Fibroblast of peridontal ligament (primary cell): ENCODE results near the gene NOTCH4.
A peak's percentile ranks its signal among the peaks of the same experiment; 100 is the strongest.

ENCODE experiments used
- DNase-seq: peaks from one replicate; pipeline ENCODE4 v3.0.0-alpha.2; 2010; ENCODE audit errors: extremely low read depth

Gene NOTCH4

GRCh38 chr6:32166411-32167061 lies 57.3 kb downstream of the NOTCH4 start:
- DNase-seq, result no peak

DNA sequence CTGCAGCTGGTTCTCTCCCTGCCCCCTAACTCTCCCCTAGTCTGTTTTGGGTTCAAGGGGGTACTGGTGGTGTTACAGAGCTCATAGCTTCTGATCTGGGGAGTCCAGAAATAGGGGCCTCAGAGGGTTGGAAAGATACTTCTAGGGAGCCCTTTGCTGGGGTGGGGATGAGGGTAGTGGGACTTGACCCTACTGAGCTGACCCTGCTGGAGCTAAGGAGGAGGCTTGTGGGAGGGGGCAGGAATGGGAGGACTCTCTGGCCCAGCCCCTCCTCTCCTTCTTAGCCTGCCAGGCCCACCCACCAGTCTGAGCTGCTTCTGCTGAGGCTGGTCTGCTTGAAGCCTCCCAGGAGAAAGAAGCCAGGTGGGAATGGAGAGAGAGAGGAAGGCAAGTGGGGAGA lies 59.6 kb downstream of the NOTCH4 start, which contains the start of gene EGFL8:
Gene EGFL8 (plus strand): TSS at position 301 of the 400 bp plus-strand sequence. CDS start 1,571 bp downstream, outside the sequence.
- DNase-seq, result no peak

DNA sequence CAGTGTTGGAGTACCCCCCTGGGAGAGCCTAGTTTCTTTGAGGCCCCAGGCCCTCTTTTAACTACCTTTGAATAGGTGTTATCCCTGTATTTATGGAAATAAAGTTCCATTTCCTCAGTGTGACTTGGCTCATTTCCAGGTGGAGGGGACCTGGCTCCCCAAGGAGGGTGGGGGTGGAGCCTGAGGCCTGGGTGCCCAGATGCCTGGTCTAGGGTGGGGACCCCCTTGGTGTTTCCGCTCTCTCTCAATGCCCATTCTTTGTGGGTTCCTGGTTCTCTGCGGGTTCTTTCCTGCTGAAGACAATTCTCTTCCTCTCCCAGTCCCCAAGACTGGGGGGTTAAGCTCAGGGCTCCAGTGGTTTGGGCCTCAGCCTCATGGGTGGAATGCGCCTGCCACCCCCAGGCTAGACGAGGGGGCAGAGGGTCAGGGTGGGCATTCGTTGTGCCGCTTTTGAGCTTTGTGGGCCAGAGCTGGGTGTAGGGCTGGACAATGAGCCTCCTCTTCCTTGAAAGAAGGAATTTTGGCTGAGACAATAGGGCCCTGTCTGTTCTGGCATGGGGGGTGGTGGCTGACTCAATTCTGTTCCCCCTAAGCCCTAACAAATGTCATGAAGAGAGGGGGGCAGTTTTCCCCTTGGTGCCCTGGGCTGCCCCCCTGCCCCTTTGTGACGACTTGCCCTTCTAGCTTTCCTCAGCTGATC lies 60.2 kb downstream of the NOTCH4 start:
- DNase-seq, result no peak

GRCh38 chr6:32158052-32158451 lies 65.8 kb downstream of the NOTCH4 start:
- no peak for DNase-seq

DNA sequence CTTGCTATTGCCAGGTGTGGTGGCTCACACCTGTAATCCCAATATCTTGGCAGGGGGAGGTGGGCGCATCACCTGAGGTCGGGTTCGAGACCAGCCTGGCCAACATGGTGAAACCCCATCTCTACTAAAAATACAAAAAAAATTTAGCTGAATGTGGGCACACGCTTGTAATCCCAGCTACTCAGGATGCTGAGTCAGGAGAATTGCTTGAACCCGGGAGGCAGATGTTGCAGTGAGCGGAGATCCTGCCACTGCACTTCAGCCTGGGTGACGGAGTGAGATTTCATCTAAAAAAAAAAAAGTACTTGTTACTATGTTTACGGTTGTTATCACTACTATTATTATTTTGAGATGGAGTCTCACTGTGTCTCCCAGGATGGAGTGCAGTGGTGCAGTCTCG lies 67.0 kb downstream of the NOTCH4 start:
- DNase-seq, result no peak

DNA sequence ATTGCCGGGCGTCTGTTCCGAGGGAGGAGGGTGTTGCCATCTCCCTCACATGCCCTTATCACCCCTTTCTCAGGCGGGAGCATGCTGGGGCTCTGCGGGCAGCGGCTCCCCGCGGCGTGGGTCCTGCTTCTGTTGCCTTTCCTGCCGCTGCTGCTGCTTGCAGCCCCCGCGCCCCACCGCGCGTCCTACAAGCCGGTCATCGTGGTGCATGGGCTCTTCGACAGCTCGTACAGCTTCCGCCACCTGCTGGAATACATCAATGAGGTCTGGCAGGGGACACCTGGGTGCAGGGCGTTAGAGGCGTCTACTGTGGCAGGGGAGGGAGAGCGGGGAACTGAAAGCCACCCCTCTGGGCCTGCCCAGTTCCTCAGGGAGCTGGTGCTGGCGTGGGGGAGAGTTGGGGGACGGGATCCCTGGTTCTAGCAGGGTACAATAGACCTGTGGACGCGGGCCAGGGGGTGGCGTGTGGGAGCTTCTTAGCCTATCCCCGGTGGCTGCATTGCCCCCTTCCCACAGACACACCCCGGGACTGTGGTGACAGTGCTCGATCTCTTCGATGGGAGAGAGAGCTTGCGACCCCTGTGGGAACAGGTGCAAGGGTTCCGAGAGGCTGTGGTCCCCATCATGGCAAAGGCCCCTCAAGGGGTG lies 69.2 kb downstream of the NOTCH4 start:
- DNase-seq, result peak; percentile 64

DNA sequence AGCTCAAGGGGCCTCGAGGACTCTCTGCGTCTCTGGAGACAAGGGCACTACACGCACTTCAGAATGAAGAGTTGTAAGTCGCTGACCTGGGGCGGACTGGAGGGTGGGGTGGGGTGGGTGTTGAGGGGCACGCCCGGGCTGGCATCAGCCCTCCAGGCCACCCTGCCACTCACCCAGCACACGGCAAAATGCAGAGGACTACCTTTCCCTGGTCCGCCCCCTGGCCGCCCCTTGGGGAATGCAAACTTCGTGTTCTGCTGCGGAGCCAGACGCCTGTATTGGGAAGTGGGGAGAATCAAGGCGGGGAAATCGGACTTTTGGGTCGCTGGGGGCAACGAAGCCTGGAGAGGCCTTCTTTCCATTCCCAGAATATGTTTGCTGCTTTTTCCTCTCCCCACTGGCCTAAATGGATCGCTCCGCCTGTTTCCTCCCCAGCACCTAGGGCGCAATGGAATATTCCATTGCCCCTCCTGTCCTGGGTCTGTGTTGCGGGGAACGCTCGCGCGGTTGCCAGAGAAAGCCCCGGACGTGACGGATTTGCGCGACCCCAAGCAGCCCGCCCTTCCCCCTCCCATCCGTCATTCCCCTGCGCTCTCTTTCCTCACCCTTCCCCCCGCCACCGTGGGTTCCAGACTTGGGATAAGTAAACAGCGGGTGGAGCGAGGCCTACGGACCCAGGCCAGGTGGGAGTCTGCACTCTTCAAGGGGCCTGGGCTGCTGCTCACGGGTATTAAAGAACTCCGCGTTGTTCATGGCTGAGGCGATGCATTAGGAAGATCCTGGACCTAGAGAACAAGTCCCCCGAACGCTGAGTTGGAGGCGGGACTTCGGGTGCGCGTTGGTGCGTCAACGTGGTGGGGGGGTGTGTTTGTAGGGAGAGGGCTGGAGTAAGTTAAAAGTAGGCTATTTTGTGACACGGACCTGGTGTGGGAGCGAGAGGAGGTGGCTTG lies 70.0 kb downstream of the NOTCH4 start, which contains the start of gene PPT2:
Gene PPT2 (plus strand): TSS at position 578 of the 950 bp plus-strand sequence. CDS start 454 bp downstream, outside the sequence.
- DNase-seq, result peak; percentile 89

GRCh38 chr6:32152769-32153563 lies 70.9 kb downstream of the NOTCH4 start:
- peak; percentile 40 for DNase-seq

GRCh38 chr6:32151863-32152768 lies 71.8 kb downstream of the NOTCH4 start, which contains the start of gene PRRT1:
Gene PRRT1 (minus strand): TSS chr6:32151939. CDS start chr6:32151827, 112 bp downstream.
- peak; percentile 5 for DNase-seq

- DNase-seq, result peak; percentile 7
Observed at GRCh38 chr6:32151181-32151862, 72.5 kb downstream of the NOTCH4 start.

DNA sequence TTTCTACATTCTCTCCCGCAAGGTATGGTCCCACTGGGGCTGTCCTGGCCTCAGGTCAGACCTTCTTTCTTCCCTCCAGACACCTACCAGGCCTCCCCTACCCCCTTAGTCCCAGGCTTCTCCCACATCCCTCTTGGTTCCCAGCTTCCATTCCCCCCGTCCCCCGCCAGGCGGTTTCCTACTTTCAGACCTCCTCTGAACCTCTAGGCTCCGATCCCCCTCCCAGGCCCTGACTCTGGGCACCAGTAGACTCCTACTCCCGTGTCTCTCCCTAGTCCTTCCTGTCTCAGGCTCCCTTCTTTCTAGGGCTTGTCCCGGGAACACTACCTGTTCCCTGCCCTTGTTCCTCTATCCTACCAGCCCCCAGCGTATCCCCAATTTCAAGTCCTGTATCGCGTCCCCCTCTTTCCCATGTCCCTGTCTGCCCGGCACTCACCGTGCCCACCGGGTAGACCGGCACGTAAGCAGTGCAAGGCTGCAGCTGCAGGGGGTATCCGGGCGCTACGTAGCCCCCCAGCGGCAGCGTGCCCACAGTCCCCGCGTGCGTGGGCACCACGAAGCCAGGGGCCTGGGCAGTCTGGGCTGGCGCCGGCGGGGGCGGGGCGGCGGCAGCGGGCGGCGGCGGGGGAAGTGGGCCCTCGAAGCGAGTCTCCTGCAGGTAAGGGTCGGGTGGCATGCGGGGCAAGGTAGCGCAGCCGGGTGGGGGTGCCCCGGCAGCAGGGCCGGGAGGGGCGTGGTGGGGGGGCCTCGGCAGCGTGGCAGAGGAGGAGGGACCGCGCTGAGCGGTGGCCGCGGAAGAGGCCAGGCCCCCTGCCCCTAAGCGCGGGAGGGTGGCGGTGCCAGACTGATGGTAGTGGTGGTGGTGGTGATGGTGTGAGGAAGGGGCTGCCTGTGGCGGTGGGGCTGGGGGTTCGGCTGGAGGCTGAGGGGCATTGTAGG lies 73.7 kb downstream of the NOTCH4 start:
- no peak for DNase-seq

GRCh38 chr6:32149092-32149755 lies 74.6 kb downstream of the NOTCH4 start:
- no peak for DNase-seq

DNA sequence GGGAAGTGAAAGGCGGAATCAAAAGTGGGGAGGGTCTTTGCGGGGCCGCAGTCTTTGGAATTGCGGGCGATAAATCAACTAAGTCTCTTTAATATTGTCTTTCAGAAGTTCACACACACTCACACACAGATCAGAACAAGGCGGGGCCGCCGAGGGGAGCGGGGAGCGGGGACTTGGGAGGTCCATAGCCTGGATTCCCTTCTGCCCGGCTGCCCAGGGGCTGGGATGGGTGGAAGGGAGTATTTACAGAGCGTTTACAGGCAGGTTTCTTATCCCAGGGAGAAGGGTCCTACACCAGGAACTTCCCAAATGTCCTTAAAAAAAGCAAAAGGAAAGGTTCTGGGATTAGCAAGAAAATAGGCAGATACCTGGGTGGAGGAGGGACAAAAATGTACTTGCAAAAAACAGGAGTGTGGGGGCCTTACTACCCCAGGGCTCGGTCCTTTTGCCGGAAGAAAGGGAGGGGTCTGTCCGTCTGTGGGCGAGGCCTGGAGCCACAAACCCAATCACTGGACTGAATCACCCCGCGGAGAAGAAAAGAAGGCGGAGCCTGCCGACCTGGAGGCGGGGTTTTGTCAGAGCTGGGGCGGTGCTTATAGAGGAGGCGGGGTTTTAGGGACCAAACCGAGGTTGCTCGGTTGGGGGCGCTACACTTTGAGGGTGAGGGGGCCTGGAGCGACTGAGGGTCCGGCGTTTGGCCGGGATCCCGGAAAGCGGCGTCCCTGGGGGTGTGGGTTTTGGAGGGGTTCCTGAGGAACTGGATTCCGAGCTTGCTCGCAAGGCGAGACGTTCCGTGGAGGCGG lies 75.4 kb downstream of the NOTCH4 start:
- no peak for DNase-seq

DNA sequence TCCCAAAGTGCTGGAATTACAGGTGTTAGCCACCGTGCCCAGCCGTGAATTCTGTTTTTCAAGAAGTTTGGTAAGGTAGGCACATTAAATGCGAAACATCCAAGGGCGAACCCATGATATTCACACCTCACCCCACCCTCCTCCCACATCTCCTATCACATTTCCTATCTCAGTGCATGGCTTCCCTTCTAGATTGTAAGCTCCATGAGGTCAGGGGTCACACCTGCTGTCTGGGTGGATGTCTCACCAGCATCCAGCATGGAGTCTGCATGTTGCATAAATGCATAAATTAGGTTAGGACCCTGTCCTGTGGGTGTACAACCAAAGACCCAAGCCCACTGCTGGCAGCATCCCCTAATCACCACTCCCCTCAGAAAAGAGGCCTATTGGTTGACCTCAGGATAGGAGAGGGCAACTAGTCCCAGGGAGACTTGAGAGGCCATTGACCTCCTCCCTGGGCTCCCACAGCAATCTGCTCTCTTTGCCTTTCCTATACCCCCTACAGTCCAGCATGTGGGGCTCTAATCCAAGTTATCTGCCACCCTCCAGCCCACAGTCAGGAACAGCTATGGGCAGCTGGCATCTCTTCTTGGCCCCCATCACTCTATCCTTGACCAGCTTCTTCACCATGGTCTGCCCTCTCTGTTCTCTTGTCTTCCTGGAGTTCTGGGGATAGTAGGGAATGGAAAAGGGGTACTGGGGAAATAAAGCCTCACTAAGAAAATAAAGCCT lies 76.3 kb downstream of the NOTCH4 start:
- no peak for DNase-seq

GRCh38 chr6:32146687-32147086 lies 77.2 kb downstream of the NOTCH4 start:
- no peak for DNase-seq

DNA sequence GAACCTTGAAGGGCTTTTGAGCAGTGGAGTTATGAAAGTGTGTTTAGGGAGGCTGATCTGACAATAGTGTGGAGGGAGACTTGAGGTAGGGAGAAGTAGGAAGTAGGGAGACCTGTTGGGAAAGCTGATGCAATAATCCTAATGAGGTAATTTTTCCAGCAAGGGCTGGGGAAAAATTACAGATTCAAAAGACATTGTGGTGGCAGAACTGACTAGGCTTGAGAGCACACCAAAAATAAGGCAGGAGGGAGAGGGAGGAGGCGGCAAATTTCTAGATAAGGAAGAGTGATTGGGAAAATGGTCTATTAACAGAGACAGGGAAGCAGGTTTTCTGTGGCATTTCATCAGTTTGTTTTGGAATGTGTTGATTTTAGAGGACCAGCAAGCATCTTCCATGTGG lies 77.6 kb downstream of the NOTCH4 start:
- DNase-seq, result no peak
